Progenitor cell of endocrine pancreas (in vitro differentiated cells): Measurements from ENCODE around the gene ATG9B. TPM values are rescaled to one million over a fixed set of nuclear protein-coding genes. Genes with fewer than 3 reads are reported as not detected.
"Not testable (repeated sequence)": the region's sequence is repeated elsewhere in the genome, so short reads cannot be mapped to it uniquely, and the experiment has no call there.

Experiments
- DNase-seq: peaks from one replicate; pipeline ENCODE4 v3.0.0; 2021; ENCODE audit warnings: low spot score; ENCODE audit not compliant: unreplicated experiment
- H3K27ac Mint-ChIP-seq: 2 replicates; pipeline ENCODE4 v1.8.0; 2021; ENCODE audit warnings: mild to moderate bottlenecking, moderate library complexity, mixed read lengths
- H3K27me3 Mint-ChIP-seq: 2 replicates; pipeline ENCODE4 v1.8.0; 2021; ENCODE audit warnings: mixed read lengths
- H3K36me3 Mint-ChIP-seq: 2 replicates; pipeline ENCODE4 v1.8.0; 2022; ENCODE audit warnings: mixed read lengths; ENCODE audit not compliant: insufficient read depth
- H3K4me1 Mint-ChIP-seq: 2 replicates; pipeline ENCODE4 v1.8.0; 2021; ENCODE audit warnings: low read depth, mixed read lengths
- H3K4me3 Mint-ChIP-seq: 2 replicates; pipeline ENCODE4 v1.8.0; 2021; ENCODE audit warnings: low read depth, mild to moderate bottlenecking, moderate library complexity, mixed read lengths
- H3K9me3 Mint-ChIP-seq: 2 replicates; pipeline ENCODE4 v1.8.0; 2021; ENCODE audit warnings: low read depth, mixed read lengths
- CTCF ChIP-seq: fragments of 200-600 bp; sonication (generic); IDR thresholded peaks from one replicate; pipeline ENCODE4 v1.5.0; 2021; ENCODE audit warnings: antibody characterized with exemption, mild to moderate bottlenecking; ENCODE audit not compliant: unreplicated experiment
- total RNA-seq: library from RNA; stranded (reverse); gene quantifications from 2 replicates; pipeline ENCODE4 v1.2.1, GENCODE V29; 2021

The ATG9B gene
- total RNA-seq, 1 donor from 2014 or later, result 0.79 TPM

DNA sequence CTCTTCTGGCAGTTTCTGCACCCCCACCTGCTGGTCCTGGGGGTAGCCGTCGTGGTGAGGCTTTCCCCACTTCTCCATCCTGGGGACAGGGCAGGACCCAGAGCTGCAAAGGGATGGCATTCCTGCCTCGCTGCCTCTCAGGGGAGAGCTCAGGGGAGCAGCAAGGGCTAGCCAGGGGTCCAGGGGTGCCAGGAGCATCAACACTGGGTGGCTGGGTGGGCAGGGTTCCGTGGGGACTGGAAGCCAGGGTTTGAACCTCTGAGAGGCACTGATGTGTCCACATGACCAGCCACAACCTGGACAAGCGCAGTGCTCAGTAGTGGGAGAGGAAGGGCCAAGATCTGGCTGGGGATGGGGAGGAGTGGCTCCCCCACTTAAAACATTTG lies 9.6 kb upstream of the ATG9B start:
- Mint-ChIP-seq H3K4me3 (no peak overlapping the region), H3K4me1 (peaks cover 3% of the 10 kb centered on the region), H3K27ac (no peak overlapping the region), H3K27me3 (no peaks in the 10 kb centered on the region), H3K9me3 (no peaks in the 10 kb centered on the region), H3K36me3 (no peaks in the 10 kb centered on the region)
- no peak for TF ChIP-seq CTCF
- no peak for DNase-seq

DNA sequence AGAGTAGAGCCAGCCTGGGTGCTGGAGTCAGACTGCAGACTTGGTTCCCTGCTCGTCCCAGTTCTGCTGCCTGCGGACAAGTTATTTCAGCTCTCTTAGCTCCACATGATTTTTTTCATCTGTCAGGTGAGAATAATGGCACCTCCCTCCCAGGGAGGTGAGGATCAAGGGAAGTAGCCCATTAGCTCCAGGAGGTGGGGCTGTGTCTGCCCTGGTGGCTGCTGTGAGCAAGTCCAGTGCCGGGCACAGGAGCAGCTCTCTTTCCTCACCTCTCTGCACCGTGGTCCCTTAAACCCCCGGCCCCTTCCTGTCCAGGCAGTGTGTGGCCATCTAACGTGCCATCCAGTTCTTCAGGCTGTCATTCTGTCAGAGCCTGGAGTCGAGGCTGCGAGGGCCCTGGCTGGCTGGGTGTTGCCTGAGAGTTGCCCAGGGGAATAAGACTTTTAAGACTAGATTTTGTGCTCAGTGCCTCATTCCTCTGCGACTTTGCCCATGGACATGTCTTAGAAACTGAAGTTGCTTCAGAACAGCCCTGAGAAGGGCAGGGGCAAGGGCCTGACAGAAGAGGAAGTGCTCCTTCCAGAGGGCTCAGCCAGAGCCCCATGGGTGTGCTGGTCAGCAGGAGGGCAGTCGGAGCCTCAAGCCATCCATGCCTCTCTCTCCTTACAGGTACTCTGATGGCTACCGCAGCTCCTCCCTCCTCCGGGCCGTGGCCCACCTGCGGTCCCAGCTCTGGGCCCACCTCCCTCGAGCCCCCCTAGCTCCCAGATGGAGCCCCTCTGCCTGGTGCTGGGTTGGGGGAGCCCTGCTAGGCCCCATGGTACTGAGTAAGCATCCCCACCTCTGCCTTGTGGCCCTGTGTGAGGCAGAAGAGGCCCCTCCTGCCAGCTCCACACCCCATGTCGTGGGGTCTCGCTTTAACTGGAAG lies 8.9 kb upstream of the ATG9B start:
- H3K27me3 Mint-ChIP-seq, result no peaks in the 10 kb centered on the region
- H3K9me3 Mint-ChIP-seq, result no peaks in the 10 kb centered on the region
- DNase-seq, result no peak
- no peak for TF ChIP-seq CTCF
- no peak overlapping the region for H3K27ac Mint-ChIP-seq
- H3K4me3 Mint-ChIP-seq, result no peak overlapping the region
- peaks cover 5% of the 10 kb centered on the region for H3K4me1 Mint-ChIP-seq
- no peaks in the 10 kb centered on the region for H3K36me3 Mint-ChIP-seq

DNA sequence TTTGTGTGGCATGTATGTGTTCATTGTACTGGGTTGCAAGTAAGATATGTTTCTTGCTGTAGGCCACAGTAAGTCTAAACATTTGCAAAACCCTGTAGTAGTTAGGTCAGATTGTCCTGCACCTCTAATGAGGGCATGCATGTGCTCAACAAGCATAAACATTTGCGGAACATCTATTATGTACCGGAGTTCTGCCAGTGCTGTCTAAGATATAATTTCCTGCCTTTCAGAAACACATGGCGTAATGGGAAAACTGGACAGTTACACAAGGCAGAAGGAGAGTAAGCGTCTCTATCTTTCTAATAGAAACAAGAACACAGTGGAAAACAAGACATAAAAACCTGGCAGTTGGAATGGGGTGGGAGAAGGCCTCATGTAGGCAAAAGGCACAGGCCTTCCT lies 6.7 kb upstream of the ATG9B start:
- no peak overlapping the region for H3K4me3 Mint-ChIP-seq
- peaks cover 19% of the 10 kb centered on the region for H3K4me1 Mint-ChIP-seq
- no peaks in the 10 kb centered on the region for H3K9me3 Mint-ChIP-seq
- no peaks in the 10 kb centered on the region for H3K36me3 Mint-ChIP-seq
- no peak overlapping the region for H3K27ac Mint-ChIP-seq
- H3K27me3 Mint-ChIP-seq, result peaks cover 10% of the 10 kb centered on the region
- DNase-seq, result no peak
- no peak for TF ChIP-seq CTCF

- peaks cover 19% of the 10 kb centered on the region for H3K4me1 Mint-ChIP-seq
- no peaks in the 10 kb centered on the region for H3K36me3 Mint-ChIP-seq
- peaks cover 17% of the 10 kb centered on the region for H3K27me3 Mint-ChIP-seq
- no peak for TF ChIP-seq CTCF
- H3K27ac Mint-ChIP-seq, result peak overlapping the region; percentile 97
- DNase-seq, result no peak
- H3K9me3 Mint-ChIP-seq, result no peaks in the 10 kb centered on the region
- peak overlapping the region; percentile 87 for H3K4me3 Mint-ChIP-seq
These were observed 4.7 kb upstream of the ATG9B start for GRCh38 chr7:151028948-151029501.

DNA sequence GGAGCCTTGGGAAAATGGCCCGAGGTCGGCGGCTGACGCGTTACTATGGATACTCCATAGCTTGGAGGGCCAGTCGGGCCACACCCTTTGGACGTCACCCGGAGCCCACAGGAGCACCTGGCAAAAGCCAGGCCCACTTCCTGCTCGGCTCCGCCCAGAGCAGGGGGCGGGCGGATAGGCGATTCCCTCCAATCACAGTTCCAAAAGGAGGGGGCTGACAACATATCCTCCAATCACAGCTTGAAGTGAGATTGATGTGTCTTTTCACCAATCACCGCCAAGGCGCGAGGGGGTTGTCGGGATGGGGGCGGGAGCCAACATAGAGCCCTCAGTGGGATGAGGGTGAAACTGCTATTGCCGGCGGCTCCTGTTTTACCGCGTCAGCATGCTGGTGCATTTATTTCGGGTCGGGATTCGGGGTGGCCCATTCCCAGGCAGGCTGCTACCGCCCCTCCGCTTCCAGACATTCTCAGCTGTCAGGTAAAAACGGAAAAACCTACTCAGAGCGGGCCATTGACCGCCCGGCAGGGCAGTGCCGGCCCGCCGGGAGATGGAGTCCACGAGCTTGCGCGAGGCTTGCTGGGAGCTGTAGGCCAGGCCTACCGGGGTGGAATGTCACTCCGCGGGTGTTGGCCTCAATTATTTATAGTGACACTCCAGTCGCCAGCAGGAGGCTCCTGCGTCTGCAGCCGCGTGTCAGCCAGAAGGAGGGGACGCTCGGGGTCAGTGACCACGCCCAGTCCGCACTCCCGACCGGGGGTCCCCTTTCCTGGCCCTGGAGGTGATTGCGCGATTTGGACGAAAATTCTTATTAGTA lies 4.0 kb upstream of the ATG9B start, which contains the start of gene ABCB8:
ABCB8 (plus strand) TSS at position 320 of the 817 bp plus-strand sequence; CDS start at position 386, 66 bp downstream.
- Mint-ChIP-seq H3K27ac (peak within 1 kb of the TSS; percentile 97), H3K36me3 (no peaks in the 10 kb centered on the region), H3K4me3 (peak within 1 kb of the TSS; percentile 87), H3K9me3 (no peaks in the 10 kb centered on the region), H3K27me3 (peaks cover 17% of the 10 kb centered on the region), H3K4me1 (peaks cover 19% of the 10 kb centered on the region)
- peak; percentile 97 for DNase-seq
- TF ChIP-seq CTCF, result peak; percentile 55

DNA sequence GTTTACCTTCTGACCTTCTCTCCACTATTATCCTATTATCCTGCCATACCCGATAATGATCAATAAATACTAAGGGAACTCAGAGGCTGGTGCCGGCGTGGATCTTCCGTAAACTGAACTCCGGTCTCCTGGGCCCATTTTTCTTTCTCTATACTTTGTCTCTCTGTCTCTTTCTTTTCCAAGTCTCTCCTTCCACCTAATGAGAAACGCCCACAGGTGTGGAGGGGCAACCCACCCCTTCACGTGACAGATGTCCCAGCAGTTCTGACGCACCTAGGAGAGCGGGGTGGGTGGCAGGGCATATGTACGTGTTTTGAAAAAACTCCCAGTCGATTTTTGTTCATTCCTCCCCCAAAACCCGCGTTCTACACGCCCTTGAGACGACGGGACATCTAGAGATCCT lies 3.4 kb upstream of the ATG9B start:
- H3K27ac Mint-ChIP-seq, result peak overlapping the region; percentile 97
- peaks cover 19% of the 10 kb centered on the region for H3K4me1 Mint-ChIP-seq
- not testable (repeated sequence) for DNase-seq, H3K36me3 Mint-ChIP-seq, H3K9me3 Mint-ChIP-seq
- H3K27me3 Mint-ChIP-seq, result peaks cover 23% of the 10 kb centered on the region
- peak overlapping the region; percentile 87 for H3K4me3 Mint-ChIP-seq
